Pancreas (tissue), 10 donors: ENCODE data around the gene RAPGEF6. TPM values are rescaled to one million over a fixed set of nuclear protein-coding genes. Genes with fewer than 3 reads are reported as not detected.

Source experiments
- ATAC-seq, 4 donors: fragments of 200-7000 bp; cut with Tn5 transposase; one replicate each; pipeline versions ENCODE4 v1.8.0 to v1.9.1; 2020; ENCODE audit warnings: mild to moderate bottlenecking in 4 of 4, moderate library complexity in 4 of 4
- DNase-seq, 6 donors: peaks; one replicate each; pipeline ENCODE4 v3.0.0-alpha.2; 2020
- FAIRE-seq: peaks from 2 replicates; lab custom pipeline; 2012; peaks lifted over from hg19 to GRCh38; lab: Jason Lieb, UNC
- H3K27ac ChIP-seq, 4 donors: fragments of 200-600 bp; sonication (generic); 1 replicate in 3 of 4; 2 replicates in 1 of 4; pipeline versions ENCODE4 v1.5.0 to v1.8.0; 2020
- H3K27me3 ChIP-seq, 4 donors: fragments of 200-600 bp; one replicate each; pipeline ENCODE4 v1.8.0; 2021
- H3K36me3 ChIP-seq, 3 donors: fragments of 200-600 bp; sonication (generic) in 1 of 3; one replicate each; pipeline versions ENCODE4 v1.5.0 to v1.8.0; 2020 to 2021
- H3K4me1 ChIP-seq, 3 donors: fragments of 200-600 bp; one replicate each; pipeline ENCODE4 v1.8.0; 2021
- H3K4me3 ChIP-seq, 4 donors: fragments of 200-600 bp; sonication (generic) in 2 of 4; one replicate each; pipeline versions ENCODE4 v1.5.0 to v1.8.0; 2020 to 2021
- H3K9me3 ChIP-seq, 4 donors: fragments of 200-600 bp; one replicate each; pipeline ENCODE4 v1.8.0; 2021
- CTCF ChIP-seq, 4 donors: fragments of 200-600 bp; sonication (generic) in 3 of 4; IDR thresholded peaks; one replicate each; pipeline versions ENCODE4 v1.5.0 to v1.8.0; 2021; ENCODE audit warnings: antibody characterized with exemption in 4 of 4
- WGBS, 2 donors: extraction: QIAGEN DNeasy Blood & Tissue Kit; methylation state at CpG; one replicate each; pipeline ENCODE4 v1.1.7; 2013; 5-methylcytosine and 5-hydroxymethylcytosine counted together
- intact Hi-C, 3 donors: fragments of 100-400 bp; cut with DNase I; formaldehyde crosslinking; loops; one replicate each; pipeline versions ENCODE4 v1.11.1 to v1.14.2; 2022
- polyA plus RNA-seq, 2 donors: library from polyadenylated mRNA; stranded (reverse); fragments of 200-250 nt; gene quantifications; one replicate each; pipeline ENCODE4 v1.2.3, GENCODE V29; 2013
- total RNA-seq, 6 donors: library from RNA; stranded (reverse); fragmentation: NEBNext Ultra II Directional in 4 of 6; extraction: Animal tissue kit (Norgen Biotek cat#: 25700) in 4 of 6; gene quantifications; one replicate each; pipeline versions ENCODE4 v1.2.1 to v1.2.4, GENCODE V29; 2021 to 2023
- donor health status: healthy with polysubstance abuse.
- donor health status: DM: no; HTN: no; CAD: no; lungs with moderate emphysema.
- donor health status: DM: no; HTN: no; CAD: no.
- donor health status: control.
- donor health status: control.
- donor health status: Bipolar disorder and iron deficiency.
- donor health status: DM: yes; HTN: yes; CAD: no.
- donor health status: DM: no; HTN: no; CAD: no.
- donor health status: DM: no; HTN: no; CAD: no.
- donor health status: DM: yes; HTN: yes; CAD: no.

Gene RAPGEF6
- total and polyA plus RNA-seq, 8 donors: 1.7 to 13.2 (median 6.7) TPM

- 95 to 98% methylated on average over 4 of the region's 4 CpGs for WGBS, 2 donors
- H3K4me1 ChIP-seq: no peaks in the 10 kb centered on the region
- DNase-seq: no peak
- H3K4me3 ChIP-seq: no peak overlapping the region
- ATAC-seq: no peak
- H3K36me3 ChIP-seq: no peaks in the 10 kb centered on the region
- H3K9me3 ChIP-seq: no peaks in the 10 kb centered on the region
- FAIRE-seq: no peak
- H3K27ac ChIP-seq: no peak overlapping the region
- intact Hi-C loops: no loop called here
- H3K27me3 ChIP-seq: no peaks in the 10 kb centered on the region
- TF ChIP-seq CTCF (IDR thresholded peaks at IDR 0.05): no peak
These were observed 113.8 kb downstream of the RAPGEF6 start for GRCh38 chr5:131521252-131521651.

- no peak for TF ChIP-seq CTCF (IDR thresholded peaks at IDR 0.05)
- DNase-seq (no peak), ATAC-seq (no peak), FAIRE-seq (no peak)
- H3K9me3 ChIP-seq: no peaks in the 10 kb centered on the region
- no peak overlapping the region for H3K27ac ChIP-seq
- no peaks in the 10 kb centered on the region for H3K4me1 ChIP-seq
- H3K27me3 ChIP-seq: no peaks in the 10 kb centered on the region
- H3K36me3 ChIP-seq: no peaks in the 10 kb centered on the region
- WGBS, 2 donors: 94 to 95% methylated on average over 3 of the region's 3 CpGs
- intact Hi-C loops: no loop called here
- H3K4me3 ChIP-seq: no peak overlapping the region
These were observed 119.7 kb downstream of the RAPGEF6 start for GRCh38 chr5:131515348-131515747.

- Histone ChIP-seq H3K4me3 (no peak overlapping the region), H3K36me3 (no peaks in the 10 kb centered on the region), H3K27me3 (no peaks in the 10 kb centered on the region), H3K9me3 (no peaks in the 10 kb centered on the region), H3K4me1 (no peaks in the 10 kb centered on the region), H3K27ac (no peak overlapping the region)
- 82 to 90% methylated on average over 6 of the region's 6 CpGs for WGBS, 2 donors
- ATAC-seq (peak in 1 of 4 donors; percentile 35), FAIRE-seq (no peak), DNase-seq (no peak)
- TF ChIP-seq CTCF (IDR thresholded peaks at IDR 0.05): no peak
- intact Hi-C loops: no loop called here
These were observed 120.4 kb downstream of the RAPGEF6 start for GRCh38 chr5:131514316-131515283.

- FAIRE-seq: no peak
- TF ChIP-seq CTCF (IDR thresholded peaks at IDR 0.05): no peak
- no peak for ATAC-seq
- Histone ChIP-seq H3K27ac (no peak overlapping the region), H3K4me3 (no peak overlapping the region), H3K9me3 (no peaks in the 10 kb centered on the region), H3K36me3 (no peaks in the 10 kb centered on the region), H3K27me3 (no peaks in the 10 kb centered on the region), H3K4me1 (no peaks in the 10 kb centered on the region)
- no peak for DNase-seq
- intact Hi-C loops: no loop called here
- WGBS, 2 donors: 91 to 95% methylated on average over 6 of the region's 6 CpGs
These were observed 121.2 kb downstream of the RAPGEF6 start for GRCh38 chr5:131513780-131514179.

- Histone ChIP-seq H3K4me3 (no peak overlapping the region), H3K9me3 (no peaks in the 10 kb centered on the region), H3K27ac (no peak overlapping the region), H3K27me3 (no peaks in the 10 kb centered on the region), H3K36me3 (no peaks in the 10 kb centered on the region), H3K4me1 (no peaks in the 10 kb centered on the region)
- WGBS, 2 donors: 97% methylated on average over 5 of the region's 5 CpGs
- intact Hi-C loops: no loop called here
- FAIRE-seq (no peak), DNase-seq (no peak), ATAC-seq (no peak)
- no peak for TF ChIP-seq CTCF (IDR thresholded peaks at IDR 0.05)
These were observed 123.1 kb downstream of the RAPGEF6 start for GRCh38 chr5:131511934-131512333.
